ENCODE results near the gene FRS3.
"Not testable (repeated sequence)": the region's sequence is repeated elsewhere in the genome, so short reads cannot be mapped to it uniquely, and the experiment has no call there.

The FRS3 gene

GRCh38 chr6:41769376-41769775 lies 10.3 kb downstream of the FRS3 start:
- DNase-seq (ENCODE audit: low spot score in 2 of 2), result no peak
- in situ Hi-C loops (cut with MboI; ENCODE audit: low sequenced_read_pairs), result no loop called here
- H3K27me3 ChIP-seq (ENCODE audit: low read depth), result no peaks in the 10 kb centered on the region

DNA sequence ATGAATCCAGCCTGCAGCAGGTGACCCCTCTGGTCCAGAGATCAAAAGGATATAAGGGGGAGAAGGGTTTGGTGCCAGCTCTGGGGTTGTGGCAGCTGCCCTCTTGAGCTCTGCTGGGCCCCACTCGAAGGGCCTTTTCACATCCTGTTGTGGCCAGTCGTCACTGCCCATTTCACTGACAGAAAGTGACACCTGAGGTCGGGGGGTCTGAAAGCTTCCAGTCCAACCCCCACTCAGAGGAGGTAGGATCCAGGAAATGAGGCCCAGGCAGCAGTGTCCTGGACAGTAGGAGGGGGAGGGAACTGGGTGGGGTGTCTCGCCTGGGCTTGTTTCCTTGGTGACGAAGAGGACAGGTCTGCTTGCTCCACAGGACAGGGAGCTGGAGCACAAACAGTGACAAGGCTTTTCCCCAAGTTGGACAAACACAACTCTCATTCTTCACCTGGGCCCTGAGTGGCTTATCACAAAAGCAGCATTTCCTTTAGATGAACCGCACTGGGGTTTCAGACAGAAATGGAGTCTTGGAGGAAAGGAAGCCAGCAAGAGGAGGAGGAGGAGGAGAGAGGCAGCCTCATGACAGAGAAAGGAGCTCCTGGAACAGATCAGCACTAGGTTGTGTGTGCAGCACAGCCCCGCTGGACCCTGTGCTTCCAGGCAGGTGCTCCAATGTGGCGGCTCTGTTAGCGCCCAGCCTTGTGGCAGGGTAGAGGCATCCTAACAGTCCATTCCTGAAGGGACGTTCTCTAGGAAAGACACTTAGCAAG lies 11.0 kb downstream of the FRS3 start:
- no peak for DNase-seq (ENCODE audit: low spot score in 2 of 2)
- Histone ChIP-seq H3K9me3 (no peaks in the 10 kb centered on the region), H3K4me1 (no peaks in the 10 kb centered on the region), H3K36me3 (replicated peaks) (peaks cover 14% of the 10 kb centered on the region), H3K27me3 (ENCODE audit: low read depth) (no peaks in the 10 kb centered on the region), H3K4me3 (no peak overlapping the region)
- in situ Hi-C loops (cut with MboI; ENCODE audit: low sequenced_read_pairs), result no loop called here

More at GRCh38 chr6:41769376-41769775, 10.3 kb downstream of the FRS3 start:
- Histone ChIP-seq H3K4me3 (no peak overlapping the region), H3K9me3 (no peaks in the 10 kb centered on the region), H3K4me1 (no peaks in the 10 kb centered on the region), H3K36me3 (replicated peaks) (peaks cover 14% of the 10 kb centered on the region)

- DNase-seq (ENCODE audit: low spot score in 2 of 2), result peak; percentile 22 to 66
- Histone ChIP-seq H3K36me3 (replicated peaks) (peaks cover 11% of the 10 kb centered on the region), H3K27me3 (ENCODE audit: low read depth) (no peaks in the 10 kb centered on the region), H3K4me3 (no peak overlapping the region), H3K9me3 (no peaks in the 10 kb centered on the region), H3K4me1 (no peaks in the 10 kb centered on the region)
- in situ Hi-C loops (cut with MboI; ENCODE audit: low sequenced_read_pairs), result no loop called here
Measured at GRCh38 chr6:41767112-41767833, 12.4 kb downstream of the FRS3 start.

DNA sequence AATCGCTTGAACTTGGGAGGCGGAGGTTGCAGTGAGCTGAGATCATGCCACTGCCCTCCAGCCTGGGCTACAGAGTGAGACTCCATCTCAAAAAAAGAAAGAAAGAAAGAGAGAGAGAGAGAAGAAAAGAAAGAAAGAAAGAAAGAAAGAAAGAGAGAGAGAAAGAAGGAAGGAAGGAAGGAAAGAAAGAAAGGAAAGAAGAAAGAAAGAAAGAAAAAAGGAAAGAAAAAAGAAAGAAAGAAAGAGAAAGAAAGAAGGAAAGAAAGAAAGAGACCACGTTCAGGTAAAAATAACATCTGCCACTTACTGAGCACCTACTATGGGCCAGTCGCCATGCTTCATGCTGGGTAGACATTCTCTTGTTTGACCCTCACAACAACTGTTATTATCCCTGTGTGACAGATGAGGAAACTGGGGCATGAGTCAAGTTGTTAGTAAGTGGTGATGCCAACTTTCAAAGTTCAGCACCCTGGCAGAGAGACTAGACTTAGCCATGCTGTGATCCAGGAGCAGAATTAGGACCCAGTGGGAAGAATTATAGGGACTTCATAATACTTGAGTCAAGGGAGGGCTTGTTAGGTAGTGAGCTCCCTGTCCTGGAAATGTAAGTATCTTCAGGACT lies 13.5 kb downstream of the FRS3 start:
- in situ Hi-C loops (cut with MboI; ENCODE audit: low sequenced_read_pairs); H3K27me3 ChIP-seq (ENCODE audit: low read depth); DNase-seq (ENCODE audit: low spot score in 2 of 2); H3K36me3 ChIP-seq (replicated peaks); H3K4me1 ChIP-seq; H3K9me3 ChIP-seq; H3K4me3 ChIP-seq: not testable (repeated sequence)

DNA sequence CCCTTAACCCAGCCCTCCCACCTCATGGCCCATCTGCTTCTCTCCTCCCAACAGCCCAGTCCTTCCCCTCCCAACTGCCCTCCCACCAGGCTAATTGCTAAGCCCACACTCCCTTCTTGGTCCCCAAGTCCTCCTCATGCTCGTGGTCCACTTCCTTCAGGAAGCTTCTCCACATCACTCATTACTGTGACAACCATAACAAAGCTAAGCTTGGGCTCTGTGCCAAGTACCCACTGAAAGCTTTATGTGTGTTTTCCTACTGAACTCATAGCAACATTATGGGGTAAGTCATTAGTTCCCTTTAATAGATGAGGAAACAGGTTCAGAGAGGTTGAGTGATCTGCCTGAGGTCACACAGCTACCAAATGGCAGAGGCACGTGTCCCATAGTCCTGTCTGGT lies 16.2 kb downstream of the FRS3 start:
- Histone ChIP-seq H3K4me3 (no peak overlapping the region), H3K9me3 (no peaks in the 10 kb centered on the region), H3K27me3 (ENCODE audit: low read depth) (no peaks in the 10 kb centered on the region), H3K36me3 (replicated peaks) (no peaks in the 10 kb centered on the region), H3K4me1 (no peaks in the 10 kb centered on the region)
- DNase-seq (ENCODE audit: low spot score in 2 of 2), result no peak
- in situ Hi-C loops (cut with MboI; ENCODE audit: low sequenced_read_pairs), result no loop called here

DNA sequence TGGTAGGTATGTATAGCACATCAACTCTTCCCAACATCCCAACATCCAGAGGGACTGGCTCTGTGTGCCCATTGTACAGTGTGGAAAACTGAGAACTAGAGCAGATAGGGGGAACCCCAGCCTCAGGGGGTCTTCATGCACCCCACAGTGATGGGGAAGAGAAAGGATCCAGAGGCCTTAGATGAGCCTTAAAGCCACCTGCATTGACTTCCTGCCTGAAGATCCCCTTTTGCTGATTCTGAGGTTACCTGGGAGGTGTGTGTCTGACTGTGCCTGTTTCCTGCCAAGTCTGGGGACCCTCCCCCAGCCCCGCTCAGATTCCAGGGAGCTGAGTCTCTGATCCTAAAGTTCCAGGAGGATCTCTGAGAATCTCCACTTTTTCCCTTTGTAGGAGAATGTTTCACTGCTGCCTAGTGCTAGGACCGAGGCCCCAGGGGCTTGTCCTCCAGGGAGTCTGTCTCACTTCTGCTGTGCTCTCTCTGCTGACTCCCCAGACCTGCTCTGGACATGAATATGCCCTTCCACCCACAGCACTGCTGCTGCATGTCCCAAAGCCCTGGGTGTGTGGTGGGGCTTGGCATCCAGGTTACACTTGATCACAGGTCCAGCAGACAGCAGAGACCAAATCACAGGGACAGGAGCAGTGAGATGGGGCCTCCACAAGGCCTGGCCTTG lies 19.7 kb downstream of the FRS3 start:
- no peak for DNase-seq (ENCODE audit: low spot score in 2 of 2)
- Histone ChIP-seq H3K27me3 (ENCODE audit: low read depth) (no peaks in the 10 kb centered on the region), H3K36me3 (replicated peaks) (no peaks in the 10 kb centered on the region), H3K9me3 (no peaks in the 10 kb centered on the region), H3K4me1 (no peaks in the 10 kb centered on the region), H3K4me3 (no peak overlapping the region)
- in situ Hi-C loops (cut with MboI; ENCODE audit: low sequenced_read_pairs), result no loop called here

DNA sequence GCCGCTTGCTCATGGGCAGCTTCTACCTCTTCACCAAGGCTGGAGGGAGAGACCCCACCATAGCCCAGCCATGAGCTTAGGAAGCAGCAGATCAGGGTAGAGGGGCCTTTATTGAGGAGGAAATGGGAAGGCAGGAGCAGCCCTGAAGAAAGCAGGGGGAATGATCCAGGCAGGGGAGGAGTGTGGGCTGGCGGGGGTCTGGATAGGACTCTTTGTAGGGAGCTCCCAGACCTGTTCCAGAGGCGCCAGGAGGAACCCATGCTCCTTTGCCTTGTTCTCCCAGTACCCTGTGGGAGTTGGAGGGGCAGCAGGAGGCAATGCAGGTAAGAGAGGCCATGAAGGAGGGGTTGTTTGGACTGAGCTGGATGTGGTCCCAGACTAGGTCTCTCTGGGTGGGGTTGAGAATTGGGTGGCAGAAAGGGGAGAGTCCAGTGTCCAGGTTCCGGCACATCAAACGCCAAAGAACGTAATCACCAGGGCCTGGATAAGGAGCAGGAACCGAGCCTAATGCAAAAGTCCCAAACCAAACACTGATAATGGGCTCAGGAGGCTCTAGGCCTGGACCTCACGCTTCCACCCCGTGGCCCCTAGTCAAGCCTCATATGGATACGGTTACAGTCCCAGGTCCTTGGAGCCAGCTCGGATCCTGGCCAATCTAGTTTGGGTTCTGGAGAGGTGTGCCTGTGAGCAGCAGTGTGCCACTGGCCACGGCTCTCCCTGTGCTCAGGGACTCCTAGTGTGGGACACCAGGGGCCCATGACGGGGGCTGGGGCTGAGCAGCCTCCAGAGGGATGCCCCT lies 20.4 kb downstream of the FRS3 start:
- DNase-seq (ENCODE audit: low spot score in 2 of 2), result no peak
- Histone ChIP-seq H3K9me3 (no peaks in the 10 kb centered on the region), H3K36me3 (replicated peaks) (no peaks in the 10 kb centered on the region), H3K4me3 (no peak overlapping the region), H3K4me1 (no peaks in the 10 kb centered on the region), H3K27me3 (ENCODE audit: low read depth) (peaks cover 3% of the 10 kb centered on the region)
- in situ Hi-C loops (cut with MboI; ENCODE audit: low sequenced_read_pairs), result no loop called here

GRCh38 chr6:41758641-41759035 lies 21.1 kb downstream of the FRS3 start:
- no peaks in the 10 kb centered on the region for H3K36me3 ChIP-seq (replicated peaks)
- in situ Hi-C loops (cut with MboI; ENCODE audit: low sequenced_read_pairs), result no loop called here

DNA sequence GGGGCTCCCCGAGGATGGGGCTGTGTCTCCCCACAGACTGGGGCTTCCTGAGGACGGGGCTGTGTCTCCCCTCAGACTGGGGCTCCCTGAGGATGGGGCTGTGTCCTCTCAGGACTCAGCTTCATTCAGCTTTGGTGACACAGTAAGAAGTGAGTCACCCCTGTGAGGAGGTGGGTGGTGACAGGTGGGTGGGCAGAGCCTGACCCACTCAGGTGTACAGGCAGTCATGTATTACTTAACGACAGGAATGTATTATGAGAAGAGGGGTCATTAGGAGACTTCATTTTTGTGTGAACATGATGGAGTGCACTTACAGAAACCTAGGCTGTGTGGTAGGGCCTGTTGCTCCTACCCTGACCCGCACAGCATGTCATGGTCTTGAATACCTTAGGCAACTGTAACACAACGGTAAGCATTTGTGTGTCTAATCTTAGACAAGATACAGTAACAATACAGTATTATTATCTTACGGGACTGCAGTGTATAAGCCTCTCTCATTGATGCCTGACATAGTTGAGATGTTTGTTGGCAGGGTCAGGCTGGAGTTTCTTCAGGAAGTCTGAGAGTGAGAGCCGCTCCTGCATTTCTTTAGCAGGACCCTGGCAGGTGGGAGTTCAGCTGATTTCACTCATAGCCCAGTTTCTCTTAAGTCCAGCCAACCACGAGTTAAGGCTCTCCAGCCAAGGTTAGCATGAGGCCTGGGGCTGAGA lies 21.6 kb downstream of the FRS3 start:
- no peaks in the 10 kb centered on the region for H3K36me3 ChIP-seq (replicated peaks)
- in situ Hi-C loops (cut with MboI; ENCODE audit: low sequenced_read_pairs), result no loop called here

More at GRCh38 chr6:41758641-41759035, 21.1 kb downstream of the FRS3 start:
- H3K4me3 ChIP-seq, result no peak overlapping the region
- H3K9me3 ChIP-seq, result no peaks in the 10 kb centered on the region
- H3K4me1 ChIP-seq, result no peaks in the 10 kb centered on the region
- no peak for DNase-seq (ENCODE audit: low spot score in 2 of 2)
- H3K27me3 ChIP-seq (ENCODE audit: low read depth), result peaks cover 7% of the 10 kb centered on the region

DNA sequence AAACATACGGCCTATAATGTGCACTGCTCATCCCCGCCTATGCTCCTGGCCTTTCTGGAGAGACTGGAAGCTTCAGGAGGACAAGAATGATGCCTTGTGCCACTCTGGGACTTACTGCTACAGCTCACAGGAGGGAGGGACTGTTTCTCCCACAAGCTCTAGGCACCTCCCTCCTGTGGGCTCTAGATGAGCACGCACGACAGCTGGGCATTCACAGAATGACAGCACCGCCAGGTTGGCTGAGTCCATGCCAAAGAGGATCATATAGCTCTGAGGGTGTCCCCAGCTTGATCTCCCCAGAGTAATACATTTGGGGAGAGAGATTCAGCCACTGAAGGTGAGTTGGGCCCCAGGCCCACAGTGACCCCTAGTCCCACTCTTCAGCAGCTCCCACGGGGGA lies 22.4 kb downstream of the FRS3 start:
- Histone ChIP-seq H3K9me3 (no peaks in the 10 kb centered on the region), H3K4me1 (no peaks in the 10 kb centered on the region), H3K27me3 (ENCODE audit: low read depth) (peaks cover 13% of the 10 kb centered on the region), H3K36me3 (replicated peaks) (no peaks in the 10 kb centered on the region), H3K4me3 (no peak overlapping the region)
- in situ Hi-C loops (cut with MboI; ENCODE audit: low sequenced_read_pairs), result no loop called here
- no peak for DNase-seq (ENCODE audit: low spot score in 2 of 2)

More for the DNA sequence above, 21.6 kb downstream of the FRS3 start:
- Histone ChIP-seq H3K4me3 (no peak overlapping the region), H3K27me3 (ENCODE audit: low read depth) (peaks cover 13% of the 10 kb centered on the region), H3K4me1 (no peaks in the 10 kb centered on the region), H3K9me3 (no peaks in the 10 kb centered on the region)
- no peak for DNase-seq (ENCODE audit: low spot score in 2 of 2)

DNA sequence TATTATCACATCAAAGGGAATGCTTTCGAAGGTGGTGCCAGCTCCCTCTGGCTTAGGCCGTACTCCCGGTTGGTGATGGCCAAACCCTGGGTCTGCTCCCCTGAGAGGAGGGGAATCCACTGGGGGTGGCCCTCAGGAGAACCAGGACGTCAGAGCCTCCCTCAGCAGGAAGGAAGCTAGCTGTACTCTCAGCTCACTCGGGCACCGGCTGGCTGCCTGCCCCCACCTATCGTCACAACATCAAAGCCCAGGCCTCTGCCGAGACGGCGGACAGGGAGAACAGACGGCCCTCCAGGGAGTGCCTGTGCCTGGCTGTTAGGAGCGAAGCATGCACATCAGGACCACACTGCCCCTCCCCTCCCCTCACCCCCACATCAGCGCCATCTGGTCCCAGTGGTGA lies 23.3 kb downstream of the FRS3 start:
- DNase-seq (ENCODE audit: low spot score in 2 of 2), result no peak
- Histone ChIP-seq H3K4me1 (no peaks in the 10 kb centered on the region), H3K4me3 (no peak overlapping the region), H3K27me3 (ENCODE audit: low read depth) (peaks cover 13% of the 10 kb centered on the region), H3K36me3 (replicated peaks) (no peaks in the 10 kb centered on the region), H3K9me3 (no peaks in the 10 kb centered on the region)
- in situ Hi-C loops (cut with MboI; ENCODE audit: low sequenced_read_pairs), result no loop called here

DNA sequence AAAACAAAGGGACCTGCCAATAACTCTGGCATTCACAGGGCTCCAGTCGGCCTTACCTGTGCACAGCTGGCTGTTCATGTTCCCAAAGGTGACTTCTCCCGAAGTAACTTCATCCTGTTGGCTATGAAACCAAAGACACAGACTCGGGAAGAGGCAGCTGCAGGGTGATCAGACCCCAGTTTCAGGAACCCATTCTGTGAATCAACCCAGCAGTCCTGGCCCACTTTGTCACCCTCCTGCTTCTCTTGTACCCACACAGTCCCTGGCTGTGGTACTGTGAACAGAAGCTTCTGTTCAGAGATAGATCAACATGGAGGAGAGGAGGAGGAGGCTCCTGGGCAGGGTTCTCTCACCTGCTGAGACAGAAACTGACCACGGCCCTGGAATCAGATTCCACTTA lies 23.8 kb downstream of the FRS3 start:
- H3K36me3 ChIP-seq (replicated peaks), result no peaks in the 10 kb centered on the region
- H3K4me3 ChIP-seq, result no peak overlapping the region
- H3K9me3 ChIP-seq, result no peaks in the 10 kb centered on the region
- no peaks in the 10 kb centered on the region for H3K4me1 ChIP-seq
- DNase-seq (ENCODE audit: low spot score in 2 of 2), result no peak
- in situ Hi-C loops (cut with MboI; ENCODE audit: low sequenced_read_pairs), result no loop called here
- peaks cover 13% of the 10 kb centered on the region for H3K27me3 ChIP-seq (ENCODE audit: low read depth)

- H3K27me3 ChIP-seq (ENCODE audit: low read depth), result peaks cover 13% of the 10 kb centered on the region
Measured at GRCh38 chr6:41750374-41750773, 29.3 kb downstream of the FRS3 start.

More at GRCh38 chr6:41750374-41750773, 29.3 kb downstream of the FRS3 start:
- Histone ChIP-seq H3K36me3 (replicated peaks) (no peaks in the 10 kb centered on the region), H3K4me1 (no peaks in the 10 kb centered on the region), H3K9me3 (no peaks in the 10 kb centered on the region), H3K4me3 (no peak overlapping the region)
- in situ Hi-C loops (cut with MboI; ENCODE audit: low sequenced_read_pairs), result no loop called here
- no peak for DNase-seq (ENCODE audit: low spot score in 2 of 2)

Data from HAP-1 (cell line).